HEK293T (cell line): ENCODE results near the gene BMP10.

Source experiments
- CTCF ChIA-PET: fragments of 350-600 bp; formaldehyde crosslinking; extraction: SDS; loops from one replicate; lab custom pipeline; 2021; ENCODE audit warnings: antibody characterized with exemption, inconsistent platforms; lab: Yijun Ruan, JAX
- POLR2A ChIA-PET: fragments of 350-600 bp; formaldehyde crosslinking; extraction: SDS; loops from one replicate; lab custom pipeline; 2020; ENCODE audit warnings: antibody characterized with exemption, inconsistent platforms; lab: Yijun Ruan, JAX
- DNase-seq: peaks from one replicate; pipeline ENCODE4 v3.0.0; 2012; ENCODE audit warnings: mixed read lengths; ENCODE audit errors: extremely low spot score
- ARNT ChIP-seq: fragments of 450-650 bp; IDR thresholded peaks from 2 replicates; pipeline ENCODE4 v1.6.1; 2017; ENCODE audit warnings: mild to moderate bottlenecking
- BHLHE40 ChIP-seq: fragments of 450-650 bp; IDR thresholded peaks from 2 replicates; pipeline ENCODE4 v1.6.1; 2016; ENCODE audit warnings: mild to moderate bottlenecking, moderate library complexity, borderline replicate concordance
- CTBP1 ChIP-seq: fragments of 450-650 bp; IDR thresholded peaks from 2 replicates; pipeline ENCODE4 v1.6.1; 2016; ENCODE audit warnings: borderline replicate concordance
- ELF4 ChIP-seq: fragments of 450-650 bp; IDR thresholded peaks from 2 replicates; pipeline ENCODE4 v1.6.1; 2017; ENCODE audit warnings: antibody characterized with exemption
- FOXA1 ChIP-seq: fragments of 450-650 bp; IDR thresholded peaks from 2 replicates; pipeline ENCODE4 v1.6.1; 2016; ENCODE audit warnings: mild to moderate bottlenecking
- FOXK2 ChIP-seq: fragments of 450-650 bp; IDR thresholded peaks from 2 replicates; pipeline ENCODE4 v1.6.1; 2016; ENCODE audit warnings: mild to moderate bottlenecking
- FOXM1 ChIP-seq: fragments of 450-650 bp; IDR thresholded peaks from 2 replicates; pipeline ENCODE4 v1.6.1; 2017; ENCODE audit warnings: mild to moderate bottlenecking, borderline replicate concordance
- HDGF ChIP-seq: fragments of 450-650 bp; IDR thresholded peaks from 2 replicates; pipeline ENCODE4 v1.6.1; 2017; ENCODE audit warnings: antibody characterized with exemption, borderline replicate concordance
- L3MBTL2 ChIP-seq: fragments of 450-650 bp; conservative IDR thresholded peaks from 2 replicates; pipeline ENCODE4 v1.6.1; 2016; ENCODE audit warnings: mild to moderate bottlenecking
- LEF1 ChIP-seq: fragments of 450-650 bp; IDR thresholded peaks from 2 replicates; pipeline ENCODE4 v1.6.1; 2017; ENCODE audit warnings: mild to moderate bottlenecking, borderline replicate concordance
- NFRKB ChIP-seq: fragments of 450-650 bp; IDR thresholded peaks from 2 replicates; pipeline ENCODE4 v1.6.1; 2016; ENCODE audit warnings: mild to moderate bottlenecking, moderate library complexity
- SP1 ChIP-seq: fragments of 450-650 bp; IDR thresholded peaks from 2 replicates; pipeline ENCODE4 v1.6.1; 2017
- SUZ12 ChIP-seq: fragments of 450-650 bp; IDR thresholded peaks from 2 replicates; pipeline ENCODE4 v1.6.1; 2016; ENCODE audit warnings: mild to moderate bottlenecking
- TARDBP ChIP-seq: fragments of 450-650 bp; IDR thresholded peaks from 2 replicates; pipeline ENCODE4 v1.6.1; 2016
- ZNF384 ChIP-seq: fragments of 450-650 bp; IDR thresholded peaks from 2 replicates; pipeline ENCODE4 v1.6.1; 2016
- TF ChIP-seq, protein P1 (sequence below): fragments of 450-650 bp; IDR thresholded peaks from 2 replicates; pipeline ENCODE4 v1.6.1; 2016

BMP10 gene

DNA sequence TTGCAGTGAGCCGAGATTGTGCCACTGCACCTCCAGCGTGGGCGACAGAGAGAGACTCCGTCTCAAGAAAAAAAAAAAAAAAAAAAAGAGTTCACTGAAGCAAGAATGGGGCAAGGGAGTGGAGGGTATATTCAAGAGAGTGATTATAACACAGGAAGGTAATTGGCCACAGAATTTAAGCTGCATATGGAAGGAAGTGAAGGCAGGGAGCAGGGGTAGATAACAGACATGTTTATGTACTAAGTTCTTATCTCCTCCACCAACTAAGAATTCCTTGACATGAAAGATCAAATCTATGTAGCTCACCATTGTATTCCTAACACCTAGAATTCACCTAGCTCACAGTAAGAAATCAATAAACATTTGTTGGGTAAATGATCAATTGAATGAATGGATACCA, 44.2 kb upstream of the BMP10 start:
- CTCF ChIA-PET: no interaction called here
- peak; percentile 0 for DNase-seq
- POLR2A ChIA-PET: no interaction called here
- TF ChIP-seq ARNT (no peak), FOXA1 (no peak), SP1 (no peak), CTBP1 (no peak), ZNF384 (no peak), LEF1 (no peak), ELF4 (no peak), FOXK2 (no peak), BHLHE40 (no peak), SUZ12 (no peak), FOXM1 (no peak)
- TF ChIP-seq, protein P1, sequence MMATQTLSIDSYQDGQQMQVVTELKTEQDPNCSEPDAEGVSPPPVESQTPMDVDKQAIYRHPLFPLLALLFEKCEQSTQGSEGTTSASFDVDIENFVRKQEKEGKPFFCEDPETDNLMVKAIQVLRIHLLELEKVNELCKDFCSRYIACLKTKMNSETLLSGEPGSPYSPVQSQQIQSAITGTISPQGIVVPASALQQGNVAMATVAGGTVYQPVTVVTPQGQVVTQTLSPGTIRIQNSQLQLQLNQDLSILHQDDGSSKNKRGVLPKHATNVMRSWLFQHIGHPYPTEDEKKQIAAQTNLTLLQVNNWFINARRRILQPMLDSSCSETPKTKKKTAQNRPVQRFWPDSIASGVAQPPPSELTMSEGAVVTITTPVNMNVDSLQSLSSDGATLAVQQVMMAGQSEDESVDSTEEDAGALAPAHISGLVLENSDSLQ: no peak

DNA sequence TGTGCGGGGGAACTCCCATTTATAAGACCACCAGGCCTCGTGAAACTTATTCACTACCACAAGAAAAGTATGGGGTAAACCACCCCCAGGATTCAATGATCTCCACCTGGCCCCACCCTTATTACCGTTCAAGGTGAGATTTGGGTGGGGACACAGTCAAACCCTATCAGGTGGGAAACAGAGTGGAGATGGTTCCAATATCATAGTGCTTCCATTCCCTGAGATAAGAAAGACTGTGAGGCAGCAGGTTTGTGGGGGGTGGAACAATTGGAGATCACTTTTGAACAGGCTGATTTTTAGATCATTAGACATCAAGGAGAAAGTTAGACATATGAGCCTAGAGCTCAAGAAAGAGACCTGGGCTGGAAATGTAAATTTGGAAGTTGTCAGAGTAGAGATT, 42.2 kb upstream of the BMP10 start:
- ChIA-PET POLR2A (no interaction called here), CTCF (no interaction called here)
- TF ChIP-seq L3MBTL2 (no peak), ZNF384 (no peak), CTBP1 (no peak), NFRKB (no peak), LEF1 (no peak), ELF4 (no peak), BHLHE40 (no peak), FOXA1 (no peak), TARDBP (no peak)
- no peak for DNase-seq

DNA sequence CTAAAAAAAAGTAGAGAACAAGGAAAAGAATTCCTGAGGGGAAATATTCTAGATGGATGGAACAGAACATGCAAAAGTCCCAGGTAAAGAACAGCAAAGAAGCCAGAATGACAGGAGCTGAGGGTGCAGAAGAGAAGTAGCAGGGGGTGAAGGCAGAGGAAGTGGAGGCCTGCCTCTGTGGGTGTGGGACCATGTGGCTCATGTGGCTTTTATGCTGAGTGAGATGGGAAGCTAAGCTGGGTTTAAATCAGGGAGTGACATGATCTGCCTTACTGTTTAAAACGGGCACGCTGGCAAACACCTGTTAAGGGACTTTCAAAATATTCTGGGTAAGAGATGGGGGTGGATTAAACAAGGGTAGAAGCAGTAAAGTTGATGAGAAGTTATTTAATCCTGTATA, 41.5 kb upstream of the BMP10 start:
- POLR2A ChIA-PET: no interaction called here
- DNase-seq: no peak
- no peak for TF ChIP-seq HDGF
- TF ChIP-seq, protein P1: no peak
- TF ChIP-seq BHLHE40: no peak
- no peak for TF ChIP-seq FOXM1
- no peak for TF ChIP-seq FOXA1
- TF ChIP-seq TARDBP: no peak
- TF ChIP-seq L3MBTL2: no peak
- no peak for TF ChIP-seq SUZ12
- TF ChIP-seq LEF1: no peak
- TF ChIP-seq ZNF384: no peak
- no peak for TF ChIP-seq ELF4
- TF ChIP-seq NFRKB: no peak
- TF ChIP-seq SP1: no peak
- TF ChIP-seq ARNT: no peak
- CTCF ChIA-PET: no interaction called here

DNA sequence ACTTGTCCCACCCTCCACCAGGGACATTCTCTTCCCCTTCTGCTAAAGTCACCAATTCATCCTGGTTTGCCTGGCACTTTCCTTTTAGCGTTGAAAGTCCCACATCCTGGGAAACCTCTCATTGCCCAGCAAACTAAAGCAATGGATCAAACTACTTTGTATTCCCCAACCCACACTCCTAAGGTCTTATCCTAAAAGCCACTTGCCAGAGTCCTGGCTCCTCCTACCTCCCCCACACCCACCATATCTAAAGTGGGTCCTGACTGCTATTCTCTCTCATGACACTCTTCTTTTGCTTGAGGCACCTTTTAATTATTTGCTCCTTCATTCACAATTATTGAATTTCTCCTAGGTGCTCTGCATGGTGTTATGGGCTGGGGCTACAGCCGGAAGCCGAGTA, 40.9 kb upstream of the BMP10 start:
- TF ChIP-seq CTBP1 (no peak), TARDBP (no peak), ZNF384 (no peak), ELF4 (no peak), L3MBTL2 (no peak), SUZ12 (no peak), ARNT (no peak), HDGF (no peak), SP1 (no peak), FOXK2 (no peak), FOXA1 (no peak), FOXM1 (no peak), NFRKB (no peak), BHLHE40 (no peak), LEF1 (no peak)
- TF ChIP-seq, protein P1: no peak

DNA sequence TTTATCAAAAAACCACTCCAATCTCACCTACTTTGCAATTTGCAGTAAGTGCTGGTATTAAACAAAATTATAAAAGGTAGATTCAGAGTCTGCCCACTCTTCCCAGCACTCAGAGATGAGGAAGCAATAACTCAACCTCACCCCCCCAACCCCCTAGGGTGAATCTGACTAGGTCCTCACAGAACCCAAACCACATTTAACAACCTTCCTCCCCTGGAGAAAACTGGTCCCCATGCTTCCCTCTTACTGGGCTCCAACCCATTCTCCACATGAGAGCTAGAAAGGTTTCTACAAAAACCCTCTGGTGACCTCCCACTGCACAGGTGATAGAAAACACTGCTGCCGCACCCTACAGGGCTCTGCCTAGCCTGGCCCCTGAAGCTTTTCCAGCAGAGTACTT, 40.5 kb upstream of the BMP10 start:
- TF ChIP-seq ELF4: no peak
- no peak for TF ChIP-seq TARDBP
- TF ChIP-seq LEF1: no peak
- TF ChIP-seq CTBP1: no peak
- TF ChIP-seq L3MBTL2: no peak
- no peak for TF ChIP-seq ZNF384
- no peak for TF ChIP-seq ARNT
- no peak for TF ChIP-seq SUZ12
- DNase-seq: no peak
- ChIA-PET POLR2A (no interaction called here), CTCF (interaction anchor here (0.5 to 0.6 kb wide), 2 partner anchors 73 to 450 kb away, joined by 3 to 7 read pairs; no protein-coding TSS in a partner anchor)

More for the DNA sequence above, 40.9 kb upstream of the BMP10 start:
- POLR2A ChIA-PET: no interaction called here
- DNase-seq: no peak
- CTCF ChIA-PET: interaction anchor here (0.5 to 0.6 kb wide), 2 partner anchors 74 to 450 kb away, joined by 3 to 7 read pairs; no protein-coding TSS in a partner anchor

DNA sequence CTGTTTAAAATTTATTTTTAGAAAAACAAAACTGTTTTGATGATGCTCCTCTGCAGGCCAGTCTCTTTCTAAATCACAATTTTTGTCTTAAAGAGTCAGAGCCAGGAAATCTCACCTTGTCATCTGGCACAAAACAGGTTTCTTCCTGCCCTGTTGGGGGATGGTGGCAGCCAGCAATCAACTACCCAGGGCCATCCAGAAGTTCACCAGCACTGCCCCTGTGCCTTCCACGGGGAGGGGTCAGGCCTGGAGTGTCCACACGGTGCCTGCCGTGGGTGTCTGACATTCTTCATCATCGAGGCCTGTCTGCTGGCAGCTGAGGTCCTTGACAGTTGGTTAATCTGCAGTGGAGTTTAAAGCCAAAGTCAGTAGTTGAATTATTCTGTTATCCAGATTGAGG, 40.0 kb upstream of the BMP10 start:
- POLR2A ChIA-PET: no interaction called here
- no peak for TF ChIP-seq FOXM1
- no peak for TF ChIP-seq ARNT
- no peak for TF ChIP-seq SUZ12
- no peak for TF ChIP-seq HDGF
- no peak for TF ChIP-seq L3MBTL2
- no peak for TF ChIP-seq LEF1
- TF ChIP-seq TARDBP: no peak
- TF ChIP-seq ELF4: no peak
- TF ChIP-seq, protein P1: no peak
- TF ChIP-seq CTBP1: no peak
- DNase-seq: no peak
- CTCF ChIA-PET: no interaction called here
